IPS-18c (cell line): ENCODE measurements around the gene CX3CL1.
"Not testable (repeated sequence)": the region's sequence is repeated elsewhere in the genome, so short reads cannot be mapped to it uniquely, and the experiment has no call there.

Experiments used
- H3K4me3 ChIP-seq: 2 replicates; pipeline ENCODE4 v1.7.0; 2013; ENCODE audit warnings: low read depth, mild to moderate bottlenecking, low read length, moderate library complexity; ENCODE audit not compliant: insufficient read depth
- H3K9me3 ChIP-seq: one replicate; pipeline ENCODE4 v1.6.1; 2013; ENCODE audit warnings: mild to moderate bottlenecking, low read length, moderate library complexity; ENCODE audit not compliant: control insufficient read depth, insufficient read depth

The CX3CL1 gene

GRCh38 chr16:57374925-57375465 lies 2.7 kb downstream of the CX3CL1 start:
- not testable (repeated sequence) for H3K9me3 ChIP-seq, H3K4me3 ChIP-seq

- H3K4me3 ChIP-seq = no peak overlapping the region
These were observed 4.1 kb downstream of the CX3CL1 start for GRCh38 chr16:57376313-57376818.

GRCh38 chr16:57377080-57377841 lies 5.0 kb downstream of the CX3CL1 start:
- no peak overlapping the region for H3K4me3 ChIP-seq

More at GRCh38 chr16:57376313-57376818, 4.1 kb downstream of the CX3CL1 start:
- H3K9me3 ChIP-seq = no peaks in the 10 kb centered on the region

DNA sequence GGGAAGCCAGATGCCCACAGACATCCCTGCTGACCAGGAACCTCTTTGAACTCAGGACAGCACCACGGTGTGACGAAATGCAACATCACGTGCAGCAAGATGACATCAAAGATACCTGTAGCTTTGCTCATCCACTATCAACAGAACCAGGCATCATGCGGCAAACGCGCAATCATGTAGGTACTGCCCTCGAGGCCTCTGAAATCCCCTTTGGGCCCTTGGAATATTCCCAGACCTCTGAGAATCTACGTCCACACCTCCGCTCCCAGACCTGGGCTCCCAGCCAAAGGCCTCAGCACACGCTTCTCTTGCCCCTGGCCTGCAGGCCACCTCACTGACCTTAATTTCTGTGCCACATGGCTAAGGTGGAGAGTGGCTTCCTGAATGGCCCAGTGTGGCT lies 7.3 kb downstream of the CX3CL1 start:
- H3K4me3 ChIP-seq = no peak overlapping the region
- H3K9me3 ChIP-seq = no peaks in the 10 kb centered on the region

More at GRCh38 chr16:57377080-57377841, 5.0 kb downstream of the CX3CL1 start:
- no peaks in the 10 kb centered on the region for H3K9me3 ChIP-seq

DNA sequence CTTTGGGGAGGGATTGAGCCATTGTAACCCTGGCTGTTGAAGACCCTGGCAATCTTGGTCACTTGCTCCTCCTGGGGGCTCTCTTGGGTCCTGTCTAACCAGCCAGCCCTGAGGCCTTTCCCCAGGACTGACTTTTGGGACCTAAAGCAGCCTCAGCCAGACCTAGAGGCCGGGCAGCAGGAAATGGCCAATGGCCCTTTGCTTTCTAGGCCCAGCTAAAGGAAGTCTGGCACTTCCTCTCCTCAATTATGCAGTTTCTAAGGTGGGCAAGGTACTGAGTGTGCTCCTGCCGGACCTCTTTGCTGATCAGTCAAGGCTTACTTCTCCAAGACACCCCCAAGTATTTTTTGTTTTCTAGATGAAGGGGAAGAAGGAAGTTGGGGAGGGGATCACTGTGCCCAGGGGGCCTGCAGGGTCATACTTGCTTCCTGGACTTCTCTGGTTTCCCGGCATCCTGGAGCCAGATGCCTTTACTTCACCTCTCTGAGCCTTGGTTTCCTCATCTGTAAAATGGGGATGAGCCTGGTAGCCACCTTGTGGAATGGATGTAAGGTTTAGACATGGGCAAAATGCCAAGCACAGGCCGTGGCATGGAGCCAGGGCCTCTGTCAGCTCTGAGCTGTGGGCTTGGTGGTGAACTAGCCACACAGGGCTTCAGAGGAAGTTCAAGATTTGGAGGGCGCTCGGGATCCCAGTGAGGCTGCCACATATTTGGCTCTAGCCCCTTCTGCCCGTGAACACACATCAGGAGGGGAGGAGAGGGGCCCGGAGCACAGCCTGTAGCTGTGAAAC lies 8.6 kb downstream of the CX3CL1 start:
- Histone ChIP-seq H3K9me3 (no peaks in the 10 kb centered on the region), H3K4me3 (no peak overlapping the region)

DNA sequence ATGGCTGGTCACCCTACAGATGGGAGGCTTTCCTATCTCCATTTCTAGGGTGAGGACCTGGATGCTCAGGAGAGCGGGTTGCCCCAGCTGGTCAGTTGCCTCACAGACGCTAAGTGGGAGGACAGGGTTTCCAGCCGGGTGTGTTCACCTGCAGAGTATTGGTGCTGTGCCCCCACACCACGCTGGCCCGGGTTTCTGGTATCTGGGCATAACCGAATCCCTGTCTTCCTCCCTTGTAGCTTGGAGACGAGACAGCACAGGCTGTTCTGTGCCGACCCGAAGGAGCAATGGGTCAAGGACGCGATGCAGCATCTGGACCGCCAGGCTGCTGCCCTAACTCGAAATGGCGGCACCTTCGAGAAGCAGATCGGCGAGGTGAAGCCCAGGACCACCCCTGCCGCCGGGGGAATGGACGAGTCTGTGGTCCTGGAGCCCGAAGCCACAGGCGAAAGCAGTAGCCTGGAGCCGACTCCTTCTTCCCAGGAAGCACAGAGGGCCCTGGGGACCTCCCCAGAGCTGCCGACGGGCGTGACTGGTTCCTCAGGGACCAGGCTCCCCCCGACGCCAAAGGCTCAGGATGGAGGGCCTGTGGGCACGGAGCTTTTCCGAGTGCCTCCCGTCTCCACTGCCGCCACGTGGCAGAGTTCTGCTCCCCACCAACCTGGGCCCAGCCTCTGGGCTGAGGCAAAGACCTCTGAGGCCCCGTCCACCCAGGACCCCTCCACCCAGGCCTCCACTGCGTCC lies 9.7 kb downstream of the CX3CL1 start:
- Histone ChIP-seq H3K9me3 (no peaks in the 10 kb centered on the region), H3K4me3 (no peak overlapping the region)

DNA sequence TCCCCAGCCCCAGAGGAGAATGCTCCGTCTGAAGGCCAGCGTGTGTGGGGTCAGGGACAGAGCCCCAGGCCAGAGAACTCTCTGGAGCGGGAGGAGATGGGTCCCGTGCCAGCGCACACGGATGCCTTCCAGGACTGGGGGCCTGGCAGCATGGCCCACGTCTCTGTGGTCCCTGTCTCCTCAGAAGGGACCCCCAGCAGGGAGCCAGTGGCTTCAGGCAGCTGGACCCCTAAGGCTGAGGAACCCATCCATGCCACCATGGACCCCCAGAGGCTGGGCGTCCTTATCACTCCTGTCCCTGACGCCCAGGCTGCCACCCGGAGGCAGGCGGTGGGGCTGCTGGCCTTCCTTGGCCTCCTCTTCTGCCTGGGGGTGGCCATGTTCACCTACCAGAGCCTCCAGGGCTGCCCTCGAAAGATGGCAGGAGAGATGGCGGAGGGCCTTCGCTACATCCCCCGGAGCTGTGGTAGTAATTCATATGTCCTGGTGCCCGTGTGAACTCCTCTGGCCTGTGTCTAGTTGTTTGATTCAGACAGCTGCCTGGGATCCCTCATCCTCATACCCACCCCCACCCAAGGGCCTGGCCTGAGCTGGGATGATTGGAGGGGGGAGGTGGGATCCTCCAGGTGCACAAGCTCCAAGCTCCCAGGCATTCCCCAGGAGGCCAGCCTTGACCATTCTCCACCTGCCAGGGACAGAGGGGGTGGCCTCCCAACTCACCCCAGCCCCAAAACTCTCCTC lies 10.4 kb downstream of the CX3CL1 start:
- Histone ChIP-seq H3K9me3 (no peaks in the 10 kb centered on the region), H3K4me3 (no peak overlapping the region)

DNA sequence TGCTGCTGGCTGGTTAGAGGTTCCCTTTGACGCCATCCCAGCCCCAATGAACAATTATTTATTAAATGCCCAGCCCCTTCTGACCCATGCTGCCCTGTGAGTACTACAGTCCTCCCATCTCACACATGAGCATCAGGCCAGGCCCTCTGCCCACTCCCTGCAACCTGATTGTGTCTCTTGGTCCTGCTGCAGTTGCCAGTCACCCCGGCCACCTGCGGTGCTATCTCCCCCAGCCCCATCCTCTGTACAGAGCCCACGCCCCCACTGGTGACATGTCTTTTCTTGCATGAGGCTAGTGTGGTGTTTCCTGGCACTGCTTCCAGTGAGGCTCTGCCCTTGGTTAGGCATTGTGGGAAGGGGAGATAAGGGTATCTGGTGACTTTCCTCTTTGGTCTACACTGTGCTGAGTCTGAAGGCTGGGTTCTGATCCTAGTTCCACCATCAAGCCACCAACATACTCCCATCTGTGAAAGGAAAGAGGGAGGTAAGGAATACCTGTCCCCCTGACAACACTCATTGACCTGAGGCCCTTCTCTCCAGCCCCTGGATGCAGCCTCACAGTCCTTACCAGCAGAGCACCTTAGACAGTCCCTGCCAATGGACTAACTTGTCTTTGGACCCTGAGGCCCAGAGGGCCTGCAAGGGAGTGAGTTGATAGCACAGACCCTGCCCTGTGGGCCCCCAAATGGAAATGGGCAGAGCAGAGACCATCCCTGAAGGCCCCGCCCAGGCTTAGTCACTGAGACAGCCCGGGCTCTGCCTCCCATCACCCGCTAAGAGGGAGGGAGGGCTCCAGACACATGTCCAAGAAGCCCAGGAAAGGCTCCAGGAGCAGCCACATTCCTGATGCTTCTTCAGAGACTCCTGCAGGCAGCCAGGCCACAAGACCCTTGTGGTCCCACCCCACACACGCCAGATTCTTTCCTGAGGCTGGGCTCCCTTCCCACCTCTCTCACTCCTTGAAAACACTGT lies 11.3 kb downstream of the CX3CL1 start:
- H3K9me3 ChIP-seq = no peaks in the 10 kb centered on the region
- no peak overlapping the region for H3K4me3 ChIP-seq

DNA sequence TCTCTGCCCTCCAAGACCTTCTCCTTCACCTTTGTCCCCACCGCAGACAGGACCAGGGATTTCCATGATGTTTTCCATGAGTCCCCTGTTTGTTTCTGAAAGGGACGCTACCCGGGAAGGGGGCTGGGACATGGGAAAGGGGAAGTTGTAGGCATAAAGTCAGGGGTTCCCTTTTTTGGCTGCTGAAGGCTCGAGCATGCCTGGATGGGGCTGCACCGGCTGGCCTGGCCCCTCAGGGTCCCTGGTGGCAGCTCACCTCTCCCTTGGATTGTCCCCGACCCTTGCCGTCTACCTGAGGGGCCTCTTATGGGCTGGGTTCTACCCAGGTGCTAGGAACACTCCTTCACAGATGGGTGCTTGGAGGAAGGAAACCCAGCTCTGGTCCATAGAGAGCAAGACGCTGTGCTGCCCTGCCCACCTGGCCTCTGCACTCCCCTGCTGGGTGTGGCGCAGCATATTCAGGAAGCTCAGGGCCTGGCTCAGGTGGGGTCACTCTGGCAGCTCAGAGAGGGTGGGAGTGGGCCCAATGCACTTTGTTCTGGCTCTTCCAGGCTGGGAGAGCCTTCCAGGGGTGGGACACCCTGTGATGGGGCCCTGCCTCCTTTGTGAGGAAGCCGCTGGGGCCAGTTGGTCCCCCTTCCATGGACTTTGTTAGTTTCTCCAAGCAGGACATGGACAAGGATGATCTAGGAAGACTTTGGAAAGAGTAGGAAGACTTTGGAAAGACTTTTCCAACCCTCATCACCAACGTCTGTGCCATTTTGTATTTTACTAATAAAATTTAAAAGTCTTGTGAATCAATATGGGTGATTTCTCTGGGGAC lies 12.2 kb downstream of the CX3CL1 start:
- no peaks in the 10 kb centered on the region for H3K9me3 ChIP-seq
- no peak overlapping the region for H3K4me3 ChIP-seq

DNA sequence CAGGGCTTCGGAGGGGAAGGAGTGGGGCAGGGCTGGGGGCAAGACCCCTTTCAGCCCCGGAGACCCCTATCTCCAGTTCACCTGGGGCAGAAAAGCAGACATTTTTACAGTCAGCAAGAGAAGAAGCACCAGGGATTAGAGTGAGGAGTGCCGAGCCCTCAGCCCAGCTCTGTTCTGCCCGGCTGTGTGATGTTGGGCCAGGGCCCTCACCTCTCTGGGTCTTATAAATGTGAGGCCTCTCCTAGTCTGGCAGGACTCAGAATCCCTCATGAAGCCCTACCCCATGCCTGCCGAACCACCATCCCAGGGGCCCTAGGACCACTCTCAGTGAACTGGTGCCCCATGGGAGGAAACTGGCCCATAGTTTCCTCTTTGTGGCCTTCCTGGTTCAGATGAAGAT lies 12.8 kb downstream of the CX3CL1 start:
- no peak overlapping the region for H3K4me3 ChIP-seq
- no peaks in the 10 kb centered on the region for H3K9me3 ChIP-seq

- Histone ChIP-seq H3K9me3 (no peaks in the 10 kb centered on the region), H3K4me3 (no peak overlapping the region)
These were observed 14.2 kb downstream of the CX3CL1 start for GRCh38 chr16:57386381-57386951.

DNA sequence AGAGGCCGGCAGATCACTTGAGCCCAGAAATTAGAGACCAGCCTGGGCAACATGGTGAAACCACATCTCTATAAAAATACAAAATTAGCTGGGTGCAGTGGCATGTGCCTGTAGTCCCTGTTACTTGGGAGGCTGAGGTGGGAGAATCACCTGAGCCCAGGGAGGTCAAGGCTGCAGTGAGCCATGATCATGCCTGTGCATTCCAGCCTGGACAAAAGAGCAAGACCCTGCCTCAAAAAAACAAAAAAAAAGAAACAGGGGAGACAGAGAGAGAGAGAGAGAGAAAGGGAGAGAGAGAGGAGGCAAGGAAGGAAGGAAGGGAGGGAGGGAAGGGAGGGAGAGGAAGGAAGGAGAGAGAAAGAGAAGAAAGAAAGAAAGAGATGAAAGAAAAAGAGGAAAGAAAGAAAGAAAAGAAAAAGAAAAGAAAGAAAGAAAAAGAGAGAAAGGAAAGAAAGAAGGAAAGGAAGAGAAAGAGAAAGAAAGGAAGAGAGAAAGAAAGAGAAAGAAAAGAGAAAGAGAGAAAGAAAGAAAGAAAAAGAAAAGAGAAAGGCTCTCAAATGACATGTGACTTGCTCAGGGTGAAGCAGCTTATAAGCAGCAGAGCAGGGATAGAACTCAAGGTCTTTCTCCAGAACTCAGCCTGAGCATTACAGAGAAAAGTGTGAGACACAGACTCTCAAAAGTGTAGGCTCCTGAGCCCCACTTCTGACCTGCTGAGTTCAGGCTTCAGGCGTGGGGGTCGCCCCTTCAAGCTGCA lies 15.5 kb downstream of the CX3CL1 start:
- Histone ChIP-seq H3K9me3 (no peaks in the 10 kb centered on the region), H3K4me3 (no peak overlapping the region)

DNA sequence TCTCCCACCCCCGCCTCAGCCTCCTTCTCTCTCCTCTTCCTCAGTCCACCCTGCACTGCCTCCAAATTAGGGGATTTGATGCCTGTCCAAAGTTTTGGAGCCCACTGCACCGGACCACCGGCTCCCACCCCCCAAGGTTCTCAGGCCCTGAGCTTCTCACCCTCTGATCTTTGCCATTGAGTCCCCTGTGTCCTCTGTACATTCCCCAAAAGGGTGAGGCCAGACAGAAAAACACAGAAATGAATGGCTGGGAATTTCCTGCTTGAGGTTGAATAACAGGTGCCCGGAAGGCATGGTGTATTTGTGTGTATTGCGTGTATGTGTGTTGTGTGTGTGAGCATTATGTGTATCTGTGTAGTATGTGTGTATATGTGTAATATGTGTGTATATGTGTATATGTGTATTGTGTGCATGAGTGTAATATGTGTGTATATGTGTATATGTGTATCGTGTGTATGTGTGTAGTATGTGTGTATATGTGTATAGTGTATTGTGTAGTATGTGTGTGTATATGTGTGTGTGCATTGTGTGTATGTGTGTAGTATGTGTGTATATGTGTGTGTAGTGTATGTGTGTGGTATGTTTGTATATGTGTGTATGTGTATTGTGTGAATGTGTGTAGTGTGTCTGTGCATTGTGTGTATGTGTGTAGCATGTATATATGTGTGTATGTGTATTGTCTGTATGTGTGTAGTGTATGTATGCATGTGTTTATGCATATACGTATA lies 16.2 kb downstream of the CX3CL1 start:
- Histone ChIP-seq H3K4me3 (no peak overlapping the region), H3K9me3 (no peaks in the 10 kb centered on the region)

- H3K4me3 ChIP-seq = no peak overlapping the region
- no peaks in the 10 kb centered on the region for H3K9me3 ChIP-seq
These were observed 16.8 kb downstream of the CX3CL1 start for GRCh38 chr16:57389087-57389468.
